Sigmoid colon (tissue), 7 donors: ENCODE measurements around the gene HOPX. TPM values are rescaled to one million over a fixed set of nuclear protein-coding genes. Genes with fewer than 3 reads are reported as not detected.

Experiments used
- DNase-seq: peaks from one replicate; pipeline ENCODE4 v3.0.0-alpha.2; 2019
- H3K27ac ChIP-seq, 4 donors: fragments of 200-600 bp; sonication (generic); one replicate each; pipeline ENCODE4 v1.5.1; 2016 to 2019; ENCODE audit warnings: mild to moderate bottlenecking in 1 of 4
- H3K27me3 ChIP-seq, 3 donors: fragments of 200-600 bp; sonication (generic); one replicate each; pipeline ENCODE4 v1.5.1; 2019; ENCODE audit warnings: mild to moderate bottlenecking in 1 of 3
- H3K36me3 ChIP-seq, 4 donors: fragments of 200-600 bp; sonication (generic); one replicate each; pipeline ENCODE4 v1.5.1; 2016 to 2019
- H3K4me1 ChIP-seq, 4 donors: fragments of 200-600 bp; sonication (generic); one replicate each; pipeline ENCODE4 v1.5.1; 2017 to 2019
- H3K4me3 ChIP-seq, 4 donors: fragments of 200-600 bp; sonication (generic); one replicate each; pipeline ENCODE4 v1.5.1; 2017 to 2019; ENCODE audit warnings: mild to moderate bottlenecking in 2 of 4, moderate library complexity in 1 of 4
- H3K9me3 ChIP-seq, 4 donors: fragments of 200-600 bp in 3 of 4; sonication (generic) in 3 of 4; one replicate each; pipeline versions ENCODE4 v1.5.1 to v1.6.1; 2013 to 2019
- EP300 ChIP-seq, 4 donors: sonication (generic); formaldehyde crosslinking; IDR thresholded peaks; one replicate each; pipeline ENCODE4 v1.6.1; 2017; ENCODE audit warnings: antibody characterized with exemption in 4 of 4
- POLR2A ChIP-seq, 2 donors: fragments of 450-650 bp; IDR thresholded peaks; one replicate each; pipeline ENCODE4 v1.6.1; 2016; ENCODE audit warnings: antibody characterized with exemption in 2 of 2, mild to moderate bottlenecking in 2 of 2, moderate library complexity in 2 of 2
- POLR2AphosphoS5 ChIP-seq, 4 donors: sonication (generic); formaldehyde crosslinking; IDR thresholded peaks; one replicate each; pipeline ENCODE4 v1.6.1; 2017; ENCODE audit warnings: antibody characterized with exemption in 4 of 4
- WGBS, 2 donors: extraction: QIAGEN DNeasy Blood & Tissue Kit; methylation state at CpG; one replicate each; pipeline ENCODE4 v1.1.7; 2013; 5-methylcytosine and 5-hydroxymethylcytosine counted together
- intact Hi-C: fragments of 100-400 bp; cut with DNase I; formaldehyde crosslinking; loops from one replicate; pipeline ENCODE4 v1.15.1; 2023
- polyA plus RNA-seq, 3 donors: library from polyadenylated mRNA; stranded (reverse); fragments of 200-250 nt; gene quantifications; one replicate each; pipeline ENCODE4 v1.2.3, GENCODE V29; 2013
- total RNA-seq, 4 donors: library from RNA; depleted of rRNA; stranded (reverse); fragments of >200 nt; gene quantifications; one replicate each; pipeline ENCODE4 v1.1.0, GENCODE V29; 2016
- TF ChIP-seq, protein P1 (sequence below), 4 experiments: fragments of 450-650 bp in 3 of 4; fragments of 200-600 bp in 1 of 4; IDR thresholded peaks; one replicate each; pipeline ENCODE4 v1.5.1; 2016 to 2019; ENCODE audit warnings: antibody characterized with exemption in 4 of 4, mild to moderate bottlenecking in 3 of 4, moderate library complexity in 2 of 4
- donor health status: healthy with polysubstance abuse.
- donor health status: Bipolar disorder and iron deficiency.
- donor health status: healthy.

The HOPX gene
- total and polyA plus RNA-seq, 7 donors, result 2.5 to 57.9 (median 24.7) TPM

DNA sequence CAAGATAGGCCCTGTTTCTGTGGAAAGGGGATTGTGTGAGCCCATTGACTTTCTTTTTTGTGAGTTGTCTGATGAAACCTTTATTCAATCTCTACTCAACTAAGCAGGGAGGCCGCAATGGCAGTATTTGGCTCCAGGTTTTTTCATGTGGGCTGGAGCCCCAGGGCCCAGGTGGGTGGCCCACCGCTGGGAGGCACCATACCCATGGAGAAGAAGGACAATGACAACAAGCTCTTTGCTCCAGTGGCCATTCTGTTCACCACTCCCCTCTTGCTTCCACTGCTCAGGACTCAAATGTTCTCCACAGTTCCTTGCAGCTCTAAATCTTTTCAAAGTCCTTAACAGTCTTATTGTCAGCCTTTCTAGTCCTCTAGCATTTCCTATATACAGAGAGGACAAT lies 54.1 kb downstream of the HOPX start:
- 87% methylated on average over 2 of the region's 2 CpGs for WGBS, 2 donors
- H3K36me3 ChIP-seq, result no peaks in the 10 kb centered on the region
- H3K4me1 ChIP-seq, result peaks cover 0 to 59% (median 33%) of the 10 kb centered on the region in 4 donors
- TF ChIP-seq, protein P1, sequence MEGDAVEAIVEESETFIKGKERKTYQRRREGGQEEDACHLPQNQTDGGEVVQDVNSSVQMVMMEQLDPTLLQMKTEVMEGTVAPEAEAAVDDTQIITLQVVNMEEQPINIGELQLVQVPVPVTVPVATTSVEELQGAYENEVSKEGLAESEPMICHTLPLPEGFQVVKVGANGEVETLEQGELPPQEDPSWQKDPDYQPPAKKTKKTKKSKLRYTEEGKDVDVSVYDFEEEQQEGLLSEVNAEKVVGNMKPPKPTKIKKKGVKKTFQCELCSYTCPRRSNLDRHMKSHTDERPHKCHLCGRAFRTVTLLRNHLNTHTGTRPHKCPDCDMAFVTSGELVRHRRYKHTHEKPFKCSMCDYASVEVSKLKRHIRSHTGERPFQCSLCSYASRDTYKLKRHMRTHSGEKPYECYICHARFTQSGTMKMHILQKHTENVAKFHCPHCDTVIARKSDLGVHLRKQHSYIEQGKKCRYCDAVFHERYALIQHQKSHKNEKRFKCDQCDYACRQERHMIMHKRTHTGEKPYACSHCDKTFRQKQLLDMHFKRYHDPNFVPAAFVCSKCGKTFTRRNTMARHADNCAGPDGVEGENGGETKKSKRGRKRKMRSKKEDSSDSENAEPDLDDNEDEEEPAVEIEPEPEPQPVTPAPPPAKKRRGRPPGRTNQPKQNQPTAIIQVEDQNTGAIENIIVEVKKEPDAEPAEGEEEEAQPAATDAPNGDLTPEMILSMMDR (IDR thresholded peaks at IDR 0.05), result no peak
- no peak for TF ChIP-seq EP300 (IDR thresholded peaks at IDR 0.05)
- TF ChIP-seq POLR2A (IDR thresholded peaks at IDR 0.05), result no peak
- no peak for TF ChIP-seq POLR2AphosphoS5 (IDR thresholded peaks at IDR 0.05)
- no peak for DNase-seq
- H3K27ac ChIP-seq, result peak overlapping the region in 3 of 4 donors; percentile 70 to 86 (median 84)
- H3K27me3 ChIP-seq, result no peaks in the 10 kb centered on the region
- intact Hi-C loops, result no loop called here
- H3K9me3 ChIP-seq, result peaks cover 0 to 7% (median 1%) of the 10 kb centered on the region in 4 donors
- no peak overlapping the region for H3K4me3 ChIP-seq

DNA sequence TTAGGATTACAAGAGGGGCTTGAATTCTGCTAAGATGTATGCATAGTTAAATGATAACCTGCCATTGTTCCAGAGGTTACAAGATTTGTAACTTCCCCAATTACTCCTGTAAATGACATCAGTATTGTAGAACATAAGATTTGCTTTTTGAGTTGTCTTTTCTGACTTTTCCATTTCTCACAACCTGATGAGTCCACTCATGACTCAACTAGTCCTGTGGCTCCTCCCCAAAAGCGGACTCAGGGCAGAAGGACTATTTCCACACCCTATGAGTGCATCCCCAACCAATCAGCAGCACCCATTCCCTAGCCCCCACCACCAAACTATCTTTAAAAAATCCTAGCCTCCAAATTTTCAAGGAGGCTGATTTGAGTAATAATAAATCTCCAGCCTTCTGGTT lies 54.7 kb downstream of the HOPX start:
- no peak for DNase-seq
- H3K4me1 ChIP-seq, result peaks cover 0 to 54% (median 33%) of the 10 kb centered on the region in 4 donors
- no peaks in the 10 kb centered on the region for H3K36me3 ChIP-seq
- H3K9me3 ChIP-seq, result peaks cover 0 to 7% (median 1%) of the 10 kb centered on the region in 4 donors
- no peak for TF ChIP-seq POLR2AphosphoS5 (IDR thresholded peaks at IDR 0.05)
- TF ChIP-seq, protein P1 (IDR thresholded peaks at IDR 0.05), result no peak
- no peak for TF ChIP-seq EP300 (IDR thresholded peaks at IDR 0.05)
- no peak for TF ChIP-seq POLR2A (IDR thresholded peaks at IDR 0.05)
- peak overlapping the region in 3 of 4 donors; percentile 70 to 86 (median 84) for H3K27ac ChIP-seq
- WGBS, 2 donors, result 85 to 91% methylated on average over 1 of the region's 1 CpG
- no peak overlapping the region for H3K4me3 ChIP-seq
- intact Hi-C loops, result no loop called here
- no peaks in the 10 kb centered on the region for H3K27me3 ChIP-seq

DNA sequence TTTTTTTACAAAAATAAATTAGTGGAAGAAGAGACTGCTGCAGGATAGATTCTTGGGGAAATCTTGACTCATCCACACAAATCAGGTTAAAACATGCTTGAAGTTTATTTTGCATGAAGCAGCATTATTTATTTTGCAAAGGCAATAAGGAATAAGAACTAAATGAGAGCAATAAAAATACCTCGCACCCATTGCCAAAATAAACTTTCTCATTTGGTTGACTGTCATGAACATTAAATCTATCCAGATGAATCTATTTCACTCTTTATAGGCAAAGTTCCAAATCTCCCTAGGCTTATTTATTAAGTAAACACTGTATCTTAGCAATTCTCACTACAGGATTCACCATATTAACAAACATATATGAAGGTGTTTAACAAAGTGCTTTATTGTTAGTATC lies 58.9 kb downstream of the HOPX start:
- 10 to 55% methylated on average over 1 of the region's 1 CpG for WGBS, 2 donors
- no peaks in the 10 kb centered on the region for H3K27me3 ChIP-seq
- no peak for TF ChIP-seq EP300 (IDR thresholded peaks at IDR 0.05)
- TF ChIP-seq POLR2AphosphoS5 (IDR thresholded peaks at IDR 0.05), result no peak
- no peak for TF ChIP-seq POLR2A (IDR thresholded peaks at IDR 0.05)
- TF ChIP-seq, protein P1 (IDR thresholded peaks at IDR 0.05), result no peak
- intact Hi-C loops, result loop anchor here (5.0 kb wide), 1 partner anchor 35 kb away; no protein-coding TSS in a partner anchor
- H3K9me3 ChIP-seq, result peaks cover 0 to 7% (median 1%) of the 10 kb centered on the region in 4 donors
- H3K4me3 ChIP-seq, result no peak overlapping the region
- peak overlapping the region in 1 of 4 donors; percentile 44 for H3K27ac ChIP-seq
- no peak for DNase-seq
- H3K4me1 ChIP-seq, result peaks cover 0 to 35% (median 27%) of the 10 kb centered on the region in 4 donors
- no peaks in the 10 kb centered on the region for H3K36me3 ChIP-seq

DNA sequence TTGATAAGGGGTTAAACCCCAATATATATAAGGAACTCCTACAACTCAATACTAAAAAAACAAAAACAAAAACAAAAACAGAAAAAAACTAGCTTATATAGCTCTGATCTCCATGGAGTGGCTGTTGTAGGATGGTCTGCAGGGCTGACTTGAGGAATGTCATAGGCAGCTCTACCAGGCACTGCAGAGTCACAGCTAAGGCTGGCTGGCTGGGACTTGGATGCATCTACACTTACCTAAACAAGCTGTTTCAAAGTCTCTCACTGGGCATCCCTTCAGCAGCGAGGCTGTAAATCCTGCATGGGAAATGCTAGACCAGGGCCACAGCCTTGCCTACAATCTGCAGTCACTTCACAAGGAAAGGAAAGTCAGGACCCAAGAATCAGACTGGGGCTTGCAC lies 61.3 kb downstream of the HOPX start:
- Histone ChIP-seq H3K27me3 (no peaks in the 10 kb centered on the region), H3K4me3 (no peak overlapping the region), H3K4me1 (peaks cover 0 to 31% (median 25%) of the 10 kb centered on the region in 4 donors), H3K9me3 (peaks cover 0 to 5% (median 0%) of the 10 kb centered on the region in 4 donors), H3K36me3 (no peaks in the 10 kb centered on the region), H3K27ac (peak overlapping the region in 2 of 4 donors; percentile 22 to 53)
- intact Hi-C loops, result loop anchor here (5.0 kb wide), 1 partner anchor 37 kb away; no protein-coding TSS in a partner anchor
- TF ChIP-seq, protein P1 (IDR thresholded peaks at IDR 0.05), result no peak
- TF ChIP-seq EP300 (IDR thresholded peaks at IDR 0.05), result no peak
- TF ChIP-seq POLR2AphosphoS5 (IDR thresholded peaks at IDR 0.05), result no peak
- no peak for TF ChIP-seq POLR2A (IDR thresholded peaks at IDR 0.05)
- WGBS, 2 donors, result 54 to 90% methylated on average over 1 of the region's 1 CpG
- no peak for DNase-seq

DNA sequence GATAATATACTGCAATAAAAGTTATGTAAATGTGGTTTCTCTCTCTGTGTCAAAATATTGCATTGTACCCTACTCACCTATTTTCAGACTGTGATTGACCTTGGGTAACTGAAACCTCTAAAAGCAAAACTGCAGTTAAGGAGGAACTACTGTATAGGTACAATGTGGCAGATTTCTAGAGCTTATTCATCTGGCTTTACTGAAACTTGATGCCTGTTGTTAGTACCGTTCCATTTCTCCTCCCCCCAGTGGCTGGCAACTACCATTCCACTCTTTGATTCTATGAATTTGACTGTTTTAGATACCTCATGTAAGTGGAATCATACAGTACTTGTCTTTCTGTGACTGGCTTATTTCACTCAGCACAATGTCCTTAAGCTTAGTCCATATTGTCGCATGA lies 61.9 kb downstream of the HOPX start:
- DNase-seq, result no peak
- Histone ChIP-seq H3K4me3 (no peak overlapping the region), H3K4me1 (peaks cover 0 to 30% (median 24%) of the 10 kb centered on the region in 4 donors), H3K27me3 (no peaks in the 10 kb centered on the region), H3K27ac (peak overlapping the region in 2 of 4 donors; percentile 20 to 53), H3K9me3 (peaks cover 0 to under 1% (median 0%) of the 10 kb centered on the region in 4 donors), H3K36me3 (no peaks in the 10 kb centered on the region)
- WGBS, 2 donors, result 54 to 59% methylated on average over 2 of the region's 2 CpGs
- TF ChIP-seq POLR2AphosphoS5 (IDR thresholded peaks at IDR 0.05) (no peak), EP300 (IDR thresholded peaks at IDR 0.05) (no peak), POLR2A (IDR thresholded peaks at IDR 0.05) (no peak)
- TF ChIP-seq, protein P1 (IDR thresholded peaks at IDR 0.05), result no peak
- intact Hi-C loops, result no loop called here
